ENCODE measurements around the gene HCRT. TPM values are rescaled to one million over a fixed set of nuclear protein-coding genes. Genes with fewer than 3 reads are reported as not detected.

Gene HCRT
- total and polyA plus RNA-seq, 2 of the 8 experiments (the other 6 are each of a cell fraction or from before 2014, with no cell fraction given): not detected

- TF ChIP-seq NANOG (IDR thresholded peaks at IDR 0.05; ENCODE audit: insufficient read depth, low read depth, low read length, poor library complexity, severe bottlenecking): no peak
- TF ChIP-seq RAD21 (IDR thresholded peaks at IDR 0.05 in 1 of 2, conservative IDR thresholded peaks at IDR 0.05 in 1 of 2; ENCODE audit: low read depth in 2 of 2, low read length in 2 of 2): no peak
- TF ChIP-seq RXRA (IDR thresholded peaks at IDR 0.05; ENCODE audit: insufficient read depth, low read depth, low read length): no peak
- no peak for TF ChIP-seq JUN (IDR thresholded peaks at IDR 0.05; ENCODE audit: low read depth, low read length)
- TF ChIP-seq SRF (IDR thresholded peaks at IDR 0.05; ENCODE audit: low read depth, low read length): no peak
Observed at GRCh38 chr17:42178817-42179216, 6.4 kb downstream of the HCRT start (continued).

Measured in H1 (cell line).